K562 (cell line): ENCODE measurements around the gene ANXA9. TPM values are rescaled to one million over a fixed set of nuclear protein-coding genes. Genes with fewer than 3 reads are reported as not detected.

Source experiments
- BRD9 ChIP-seq: fragments of 450-650 bp; IDR thresholded peaks from 2 replicates; pipeline ENCODE4 v1.6.1; 2018; ENCODE audit warnings: low read depth; ENCODE audit not compliant: partially characterized antibody
- EP300 ChIP-seq: IDR thresholded peaks from 2 replicates; pipeline ENCODE4 v1.6.1; 2012; ENCODE audit warnings: low read length, improper control_type of control experiment
- EP400 ChIP-seq: fragments of 450-650 bp; IDR thresholded peaks from 2 replicates; pipeline ENCODE4 v1.6.1; 2017; ENCODE audit warnings: antibody characterized with exemption, mild to moderate bottlenecking, moderate library complexity
- L3MBTL2 ChIP-seq: fragments of 450-650 bp; IDR thresholded peaks from 2 replicates; pipeline ENCODE4 v1.6.1; 2016; ENCODE audit warnings: mild to moderate bottlenecking, moderate library complexity
- MAFG ChIP-seq: fragments of 450-650 bp; conservative IDR thresholded peaks from 2 replicates; pipeline ENCODE4 v1.6.1; 2016; ENCODE audit warnings: missing genetic modification characterization, missing compliant biosample characterization
- NONO ChIP-seq, 2 experiments: fragments of 200-400 bp in 1 of 2; fragments of 450-650 bp in 1 of 2; formaldehyde crosslinking in 1 of 2; IDR thresholded peaks; 2 replicates each; pipeline ENCODE4 v1.6.1; 2017; ENCODE audit warnings: low read depth in 2 of 2, mild to moderate bottlenecking in 2 of 2, moderate library complexity in 2 of 2, low read length in 1 of 2
- RBFOX2 ChIP-seq: fragments of 200-400 bp; formaldehyde crosslinking; IDR thresholded peaks from 2 replicates; pipeline ENCODE4 v1.6.1; 2017; ENCODE audit warnings: low read depth, mild to moderate bottlenecking, low read length, moderate library complexity
- RFX5 ChIP-seq: IDR thresholded peaks from 2 replicates; pipeline ENCODE4 v1.6.1; 2011; ENCODE audit warnings: low read depth, mild to moderate bottlenecking, improper control_type of control experiment, low read length
- SMAD1 ChIP-seq: fragments of 150-350 bp; IDR thresholded peaks from 2 replicates; pipeline ENCODE4 v1.6.1; 2014; ENCODE audit warnings: low read length, low read depth; ENCODE audit not compliant: partially characterized antibody
- STAG1 ChIP-seq: sonication (generic); formaldehyde crosslinking; IDR thresholded peaks from 2 replicates; pipeline ENCODE4 v1.5.0; 2020; ENCODE audit warnings: missing genetic modification reagents, borderline replicate concordance
- ZNF77 ChIP-seq: fragments of 250-450 bp; sonication (Bioruptor Pico); IDR thresholded peaks from 2 replicates; pipeline ENCODE4 v1.5.0; 2020
- polyA plus RNA-seq, 8 experiments: library from polyadenylated mRNA; depleted of rRNA in 4 of 8; stranded (reverse) in 5 of 8; unstranded in 3 of 8; fragments of >200 nt; fragmentation: Nextera tagmentation in 2 of 8; fragmentation: Illumina TruSeq in 1 of 8; extraction: Ambion mirVana in 2 of 8; extraction: Trizol in 1 of 8; gene quantifications; 2 replicates each; pipeline versions ENCODE4 v1.2.1 to v1.2.3, GENCODE V29; 2011 to 2014; ENCODE audit warnings: inconsistent platforms in 1 of 8, missing spikeins in 1 of 8
- total RNA-seq, 7 experiments: library from RNA; depleted of rRNA in 6 of 7; stranded (reverse); fragments of >200 nt in 6 of 7; fragmentation: Illumina TruSeq in 2 of 7; extraction: Trizol in 2 of 7; gene quantifications; 2 replicates each; pipeline versions ENCODE4 v1.2.1 to v1.2.3, GENCODE V29; 2011 to 2021; ENCODE audit warnings: low replicate concordance in 1 of 7

Gene ANXA9
- total and polyA plus RNA-seq, 9 of the 15 experiments (the other 6 are each of a cell fraction or from before 2014, with no cell fraction given) = 0.24 to 1.6 (median 0.57) TPM

GRCh38 chr1:150979092-150980056, 2.7 kb upstream of the ANXA9 start (continued):
- TF ChIP-seq NONO (IDR thresholded peaks at IDR 0.05; ENCODE audit: low read depth in 2 of 2, low read length in 1 of 2) (no peak), STAG1 (CRISPR knock-in tag) (peak; percentile 15; the same call in 1 of the 2 replicates), MAFG (tag) (no peak), RFX5 (no peak), RBFOX2 (peak; percentile 56), EP400 (peak; percentile 41), BRD9 (peak; percentile 70), SMAD1 (no peak), L3MBTL2 (peak; percentile 66), EP300 (peak; percentile 54; the same call in 1 of the 2 replicates), ZNF77 (no peak)
